ENCODE results near the gene CFAP45. TPM values are rescaled to one million over a fixed set of nuclear protein-coding genes. Genes with fewer than 3 reads are reported as not detected.
A peak's percentile ranks its signal among the peaks of the same experiment; 100 is the strongest.

CFAP45 gene
- total RNA-seq, 1 donor from 2014 or later = not detected

DNA sequence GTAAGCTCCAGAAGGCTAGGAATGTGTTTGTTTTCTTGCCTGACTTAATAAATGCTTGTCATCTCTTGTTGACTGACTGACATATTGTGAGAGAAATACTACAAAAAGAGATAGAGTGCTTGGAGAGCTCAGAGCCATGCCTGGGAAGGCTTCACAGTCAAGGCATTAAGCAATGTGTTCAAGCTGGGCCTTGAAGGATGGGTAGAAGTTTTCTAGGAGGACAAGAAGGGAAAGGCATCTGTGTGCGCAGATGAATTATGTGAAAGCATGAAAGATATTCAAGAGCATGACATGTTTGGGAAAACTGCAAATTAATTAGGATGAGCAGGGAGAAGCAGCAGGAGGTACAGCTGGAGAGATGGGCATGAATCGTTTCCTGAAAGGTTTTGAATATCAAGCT is 67.7 kb downstream of the CFAP45 start:
- H3K27me3 Mint-ChIP-seq (ENCODE audit: low read depth) = peaks cover 15% of the 10 kb centered on the region
- TF ChIP-seq, protein P1, sequence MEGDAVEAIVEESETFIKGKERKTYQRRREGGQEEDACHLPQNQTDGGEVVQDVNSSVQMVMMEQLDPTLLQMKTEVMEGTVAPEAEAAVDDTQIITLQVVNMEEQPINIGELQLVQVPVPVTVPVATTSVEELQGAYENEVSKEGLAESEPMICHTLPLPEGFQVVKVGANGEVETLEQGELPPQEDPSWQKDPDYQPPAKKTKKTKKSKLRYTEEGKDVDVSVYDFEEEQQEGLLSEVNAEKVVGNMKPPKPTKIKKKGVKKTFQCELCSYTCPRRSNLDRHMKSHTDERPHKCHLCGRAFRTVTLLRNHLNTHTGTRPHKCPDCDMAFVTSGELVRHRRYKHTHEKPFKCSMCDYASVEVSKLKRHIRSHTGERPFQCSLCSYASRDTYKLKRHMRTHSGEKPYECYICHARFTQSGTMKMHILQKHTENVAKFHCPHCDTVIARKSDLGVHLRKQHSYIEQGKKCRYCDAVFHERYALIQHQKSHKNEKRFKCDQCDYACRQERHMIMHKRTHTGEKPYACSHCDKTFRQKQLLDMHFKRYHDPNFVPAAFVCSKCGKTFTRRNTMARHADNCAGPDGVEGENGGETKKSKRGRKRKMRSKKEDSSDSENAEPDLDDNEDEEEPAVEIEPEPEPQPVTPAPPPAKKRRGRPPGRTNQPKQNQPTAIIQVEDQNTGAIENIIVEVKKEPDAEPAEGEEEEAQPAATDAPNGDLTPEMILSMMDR (conservative IDR thresholded peaks at IDR 0.05) = no peak
- peaks cover 3% of the 10 kb centered on the region for H3K4me1 Mint-ChIP-seq
- H3K36me3 Mint-ChIP-seq (ENCODE audit: low read depth) = no peaks in the 10 kb centered on the region
- H3K9me3 Mint-ChIP-seq = no peaks in the 10 kb centered on the region
- H3K4me3 Mint-ChIP-seq = no peak overlapping the region
- DNase-seq (ENCODE audit: low read depth, low spot score) = no peak
- no peak overlapping the region for H3K27ac Mint-ChIP-seq (ENCODE audit: unreplicated experiment)

DNA sequence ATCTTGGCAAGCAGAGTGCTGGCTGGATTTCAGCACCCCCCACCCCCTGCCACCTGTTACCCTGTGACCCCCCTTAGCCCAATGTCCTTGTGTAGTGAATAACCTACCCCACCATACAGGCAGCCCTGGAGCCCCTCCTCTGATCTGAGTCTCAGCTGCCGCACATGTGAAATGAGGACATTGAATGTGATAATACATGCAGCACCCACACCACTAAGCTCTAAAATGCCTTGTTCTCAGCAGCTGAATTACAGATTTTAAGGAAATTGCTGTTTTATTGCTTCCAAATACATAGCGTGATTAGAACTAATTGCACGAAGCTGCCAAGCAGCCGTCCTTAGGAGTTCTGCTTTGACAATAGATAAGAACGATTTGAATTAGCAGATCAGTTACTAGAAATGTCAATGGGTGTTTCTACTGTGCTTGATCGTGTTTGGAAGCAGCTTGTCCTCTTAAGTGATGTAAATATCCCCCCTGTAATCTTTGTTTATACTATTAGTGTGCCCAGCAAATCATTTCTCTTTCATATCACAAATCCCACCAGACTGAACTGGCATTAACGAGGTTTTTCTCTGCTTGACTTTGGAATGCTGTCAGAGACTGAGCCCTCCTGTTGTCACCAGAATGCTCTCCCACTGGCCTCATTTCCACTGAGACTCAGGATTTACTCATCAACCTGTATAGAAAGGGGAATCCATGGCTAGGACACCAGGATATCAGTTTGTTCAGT is 68.4 kb downstream of the CFAP45 start:
- H3K27me3 Mint-ChIP-seq (ENCODE audit: low read depth) = peaks cover 14% of the 10 kb centered on the region
- no peaks in the 10 kb centered on the region for H3K9me3 Mint-ChIP-seq
- H3K4me3 Mint-ChIP-seq = no peak overlapping the region
- DNase-seq (ENCODE audit: low read depth, low spot score) = no peak
- H3K27ac Mint-ChIP-seq (ENCODE audit: unreplicated experiment) = no peak overlapping the region
- no peaks in the 10 kb centered on the region for H3K36me3 Mint-ChIP-seq (ENCODE audit: low read depth)
- TF ChIP-seq, protein P1 (conservative IDR thresholded peaks at IDR 0.05) = no peak
- H3K4me1 Mint-ChIP-seq = peaks cover 3% of the 10 kb centered on the region

DNA sequence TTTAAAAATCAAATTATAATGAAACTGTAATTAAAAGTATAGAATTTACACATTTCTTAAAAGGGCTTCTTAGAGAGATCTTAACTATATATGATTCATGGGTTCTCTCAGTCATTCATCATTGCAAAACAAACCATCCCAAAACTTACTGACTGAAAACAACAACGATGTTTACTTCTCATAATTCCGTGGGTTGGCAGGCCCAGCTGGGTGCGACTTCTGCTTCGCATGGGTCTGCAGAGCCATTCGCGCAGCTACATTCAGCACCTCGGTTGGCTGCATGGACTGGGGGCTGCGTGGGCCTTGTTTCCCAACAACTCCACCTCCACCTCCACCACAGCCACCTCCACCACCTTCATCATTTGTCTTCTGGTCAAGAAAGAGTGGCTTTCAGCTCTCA is 69.2 kb downstream of the CFAP45 start:
- H3K27ac Mint-ChIP-seq (ENCODE audit: unreplicated experiment) = no peak overlapping the region
- no peaks in the 10 kb centered on the region for H3K9me3 Mint-ChIP-seq
- H3K36me3 Mint-ChIP-seq (ENCODE audit: low read depth) = no peaks in the 10 kb centered on the region
- H3K4me3 Mint-ChIP-seq = no peak overlapping the region
- peaks cover 3% of the 10 kb centered on the region for H3K4me1 Mint-ChIP-seq
- no peak for DNase-seq (ENCODE audit: low read depth, low spot score)
- TF ChIP-seq, protein P1 (conservative IDR thresholded peaks at IDR 0.05) = no peak
- peaks cover 13% of the 10 kb centered on the region for H3K27me3 Mint-ChIP-seq (ENCODE audit: low read depth)

DNA sequence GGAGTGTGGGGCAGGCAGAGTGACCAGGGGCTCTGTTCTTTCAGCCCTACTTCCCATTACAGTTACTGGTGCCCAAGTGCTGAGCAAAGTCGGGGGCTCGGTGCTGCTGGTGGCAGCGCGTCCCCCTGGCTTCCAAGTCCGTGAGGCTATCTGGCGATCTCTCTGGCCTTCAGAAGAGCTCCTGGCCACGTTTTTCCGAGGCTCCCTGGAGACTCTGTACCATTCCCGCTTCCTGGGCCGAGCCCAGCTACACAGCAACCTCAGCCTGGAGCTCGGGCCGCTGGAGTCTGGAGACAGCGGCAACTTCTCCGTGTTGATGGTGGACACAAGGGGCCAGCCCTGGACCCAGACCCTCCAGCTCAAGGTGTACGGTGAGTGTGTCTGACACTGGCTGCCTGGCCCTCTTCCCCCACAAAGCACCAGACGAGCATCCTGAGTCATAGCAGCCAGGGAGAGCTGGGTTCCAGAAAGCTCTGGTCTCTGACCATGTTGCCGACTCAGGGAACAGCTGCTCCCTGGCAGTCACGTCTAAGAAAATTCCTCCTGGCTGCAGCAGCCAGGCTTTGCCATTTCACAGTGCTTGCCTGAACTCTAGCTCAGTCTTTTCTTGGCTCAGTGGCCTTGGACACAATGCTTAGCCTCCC is 70.0 kb downstream of the CFAP45 start:
- TF ChIP-seq, protein P1 (conservative IDR thresholded peaks at IDR 0.05) = no peak
- Mint-ChIP-seq H3K4me3 (no peak overlapping the region), H3K27me3 (ENCODE audit: low read depth) (peaks cover 14% of the 10 kb centered on the region), H3K27ac (ENCODE audit: unreplicated experiment) (no peak overlapping the region), H3K9me3 (no peaks in the 10 kb centered on the region), H3K36me3 (ENCODE audit: low read depth) (no peaks in the 10 kb centered on the region), H3K4me1 (peaks cover 3% of the 10 kb centered on the region)
- DNase-seq (ENCODE audit: low read depth, low spot score) = no peak

DNA sequence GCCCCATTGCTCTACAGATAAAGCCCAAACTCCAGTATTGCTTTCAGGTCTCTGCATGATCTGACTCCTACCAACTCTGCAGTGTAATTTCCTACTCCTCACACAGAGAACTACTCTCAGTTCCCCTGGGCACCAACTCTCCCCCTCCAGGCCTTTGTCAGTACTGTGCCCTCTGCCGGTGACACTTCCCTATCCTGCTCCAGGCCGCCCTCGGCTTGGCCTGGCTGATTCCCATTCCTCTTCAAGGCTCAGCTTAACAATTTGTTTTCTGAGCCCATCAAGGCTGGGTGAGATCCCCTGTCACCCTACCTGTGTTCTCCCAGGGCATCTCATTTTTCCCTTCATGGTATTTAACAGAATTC is 70.7 kb downstream of the CFAP45 start:
- Mint-ChIP-seq H3K36me3 (ENCODE audit: low read depth) (no peaks in the 10 kb centered on the region), H3K27ac (ENCODE audit: unreplicated experiment) (peak overlapping the region; percentile 36), H3K4me1 (peaks cover 3% of the 10 kb centered on the region), H3K9me3 (no peaks in the 10 kb centered on the region), H3K27me3 (ENCODE audit: low read depth) (peaks cover 21% of the 10 kb centered on the region), H3K4me3 (no peak overlapping the region)
- DNase-seq (ENCODE audit: low read depth, low spot score) = peak; percentile 28
- TF ChIP-seq, protein P1 (conservative IDR thresholded peaks at IDR 0.05) = peak; percentile 53
